AG04450 (cell line): ENCODE measurements around the gene PITPNM1. TPM values are rescaled to one million over a fixed set of nuclear protein-coding genes. Genes with fewer than 3 reads are reported as not detected.

Experiments used
- CTCF ChIA-PET: fragments of 300-600, 350-600 bp; formaldehyde crosslinking; extraction: SDS; loops from one replicate; lab custom pipeline; 2022; ENCODE audit warnings: antibody characterized with exemption, inconsistent platforms; lab: Charles Lee
- POLR2A ChIA-PET: fragments of 350-600 bp; formaldehyde crosslinking; extraction: SDS; loops from one replicate; lab custom pipeline; 2021; ENCODE audit warnings: antibody characterized with exemption, inconsistent platforms; lab: Yijun Ruan, JAX
- DNase-seq: peaks from one replicate; pipeline ENCODE4 v3.0.0-alpha.2; 2011; ENCODE audit warnings: low read depth, low spot score
- H3K27ac ChIP-seq: one replicate; pipeline ENCODE4 v1.5.1; 2012; ENCODE audit warnings: low read depth, low read length, control low read depth
- H3K27me3 ChIP-seq: one replicate; pipeline ENCODE4 v1.6.0; 2012; ENCODE audit warnings: low read length; ENCODE audit not compliant: control insufficient read depth, insufficient read depth
- H3K4me3 ChIP-seq: 2 replicates; pipeline ENCODE4 v1.5.1; 2011; ENCODE audit warnings: mild to moderate bottlenecking, low read depth, low read length, control low read depth
- H3K9me3 ChIP-seq: 2 replicates; pipeline ENCODE4 v1.5.1; 2012; ENCODE audit warnings: low read length; ENCODE audit not compliant: control insufficient read depth, insufficient read depth
- CTCF ChIP-seq: IDR thresholded peaks from 2 replicates; pipeline ENCODE4 v1.5.1; 2011; ENCODE audit warnings: low read depth, low read length, control low read depth, inconsistent platforms
- polyA plus RNA-seq: library from polyadenylated mRNA; depleted of rRNA; stranded (reverse); fragments of >200 nt; gene quantifications from 2 replicates; pipeline ENCODE4 v1.2.3, GENCODE V29; 2011

PITPNM1 gene
- polyA plus RNA-seq, 1 experiment = 6.4 TPM

GRCh38 chr11:67470337-67471002, 34.7 kb downstream of the PITPNM1 start:
- ChIA-PET POLR2A (no interaction called here), CTCF (interaction anchor here (0.6 kb wide), 1 partner anchor 26 kb away, joined by 10 read pairs; no protein-coding TSS in a partner anchor)
- no peak for TF ChIP-seq CTCF
- peaks cover 4% of the 10 kb centered on the region for H3K27me3 ChIP-seq
- peaks cover 2% of the 10 kb centered on the region; the same call in 1 of the 2 replicates for H3K9me3 ChIP-seq
- DNase-seq = no peak
- H3K27ac ChIP-seq = no peak overlapping the region
- H3K4me3 ChIP-seq = no peak overlapping the region

GRCh38 chr11:67469508-67469811, 35.7 kb downstream of the PITPNM1 start:
- Histone ChIP-seq H3K27ac (peak overlapping the region; percentile 65), H3K27me3 (peaks cover 4% of the 10 kb centered on the region), H3K4me3 (peak overlapping the region; percentile 71), H3K9me3 (peaks cover 3% of the 10 kb centered on the region; the same call in 1 of the 2 replicates)
- DNase-seq = no peak
- ChIA-PET POLR2A (interaction anchor here (0.7 to 2.5 kb wide), 2 partner anchors 26 to 68 kb away, joined by 4 to 11 read pairs; partner anchors contain the start of genes CORO1B and PPP1CA), CTCF (interaction anchor here (2.8 kb wide), 1 partner anchor 68 kb away, joined by 15 read pairs; the partner anchor contains the start of gene PPP1CA)
- no peak for TF ChIP-seq CTCF

GRCh38 chr11:67468759-67469507, 36.2 kb downstream of the PITPNM1 start, which contains the start of gene TMEM134:
TMEM134 (minus strand) TSS chr11:67469251; CDS start chr11:67469192, 59 bp downstream.
- Histone ChIP-seq H3K9me3 (peaks cover 8% of the 10 kb centered on the region; the same call in 1 of the 2 replicates), H3K27me3 (peaks cover 4% of the 10 kb centered on the region), H3K4me3 (peak within 1 kb of the TSS; percentile 71), H3K27ac (peak within 1 kb of the TSS; percentile 65)
- ChIA-PET POLR2A (interaction anchor here (0.7 to 2.5 kb wide), 3 partner anchors 14 to 67 kb away, joined by 3 to 11 read pairs (median 4); partner anchors contain the start of genes AIP, CORO1B and PPP1CA), CTCF (interaction anchor here (2.8 kb wide), 1 partner anchor 67 kb away, joined by 15 read pairs; the partner anchor contains the start of gene PPP1CA)
- peak; percentile 69 for DNase-seq
- peak; percentile 37 for TF ChIP-seq CTCF

- POLR2A ChIA-PET = interaction anchor here (0.7 to 2.5 kb wide), 2 partner anchors 14 to 67 kb away, joined by 3 to 11 read pairs; partner anchors contain the start of genes AIP and PPP1CA
- H3K27me3 ChIP-seq = peaks cover 2% of the 10 kb centered on the region
- H3K4me3 ChIP-seq = peak overlapping the region; percentile 70
- H3K27ac ChIP-seq = no peak overlapping the region
- CTCF ChIA-PET = interaction anchor here (2.8 kb wide), 1 partner anchor 67 kb away, joined by 15 read pairs; the partner anchor contains the start of gene PPP1CA
- peaks cover 10% of the 10 kb centered on the region; the same call in 1 of the 2 replicates for H3K9me3 ChIP-seq
- no peak for DNase-seq
- TF ChIP-seq CTCF = no peak
Observed at GRCh38 chr11:67468456-67468758, 36.8 kb downstream of the PITPNM1 start.
